ENCODE data around the gene HIP1R.

DNA sequence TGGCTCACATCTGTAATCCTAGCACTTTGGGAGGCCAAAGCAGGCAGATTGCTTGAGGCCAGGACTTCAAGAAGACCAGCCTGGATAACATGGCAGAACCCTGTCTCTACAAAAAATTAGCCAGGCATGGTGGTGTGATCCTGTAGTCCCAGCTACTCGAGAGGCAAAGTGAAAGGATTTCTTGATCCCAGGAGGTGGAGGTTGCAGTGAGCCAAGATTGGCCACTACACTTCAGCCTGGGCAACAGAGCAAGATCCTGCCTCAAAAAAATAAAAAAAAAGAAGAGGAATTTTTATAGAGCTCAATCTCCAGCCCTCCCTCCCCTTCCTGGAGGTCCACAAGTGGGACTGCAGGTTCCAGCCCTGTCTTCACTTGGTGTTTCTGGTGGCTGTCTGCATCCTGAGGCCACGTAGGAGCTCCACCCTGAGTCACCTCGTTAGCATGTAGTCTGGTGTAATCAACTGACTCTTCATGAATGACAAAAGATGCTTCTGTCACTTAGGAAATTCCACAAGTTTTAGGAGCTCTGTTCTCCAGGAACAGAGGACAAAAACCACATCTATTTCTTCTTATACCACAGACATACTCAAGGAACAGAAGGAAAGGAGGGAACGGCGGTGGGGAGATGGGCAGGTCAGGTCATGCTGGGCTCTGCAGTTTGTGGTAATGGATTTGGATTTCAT is 44.7 kb upstream of the HIP1R start:
- TF ChIP-seq, protein P1, sequence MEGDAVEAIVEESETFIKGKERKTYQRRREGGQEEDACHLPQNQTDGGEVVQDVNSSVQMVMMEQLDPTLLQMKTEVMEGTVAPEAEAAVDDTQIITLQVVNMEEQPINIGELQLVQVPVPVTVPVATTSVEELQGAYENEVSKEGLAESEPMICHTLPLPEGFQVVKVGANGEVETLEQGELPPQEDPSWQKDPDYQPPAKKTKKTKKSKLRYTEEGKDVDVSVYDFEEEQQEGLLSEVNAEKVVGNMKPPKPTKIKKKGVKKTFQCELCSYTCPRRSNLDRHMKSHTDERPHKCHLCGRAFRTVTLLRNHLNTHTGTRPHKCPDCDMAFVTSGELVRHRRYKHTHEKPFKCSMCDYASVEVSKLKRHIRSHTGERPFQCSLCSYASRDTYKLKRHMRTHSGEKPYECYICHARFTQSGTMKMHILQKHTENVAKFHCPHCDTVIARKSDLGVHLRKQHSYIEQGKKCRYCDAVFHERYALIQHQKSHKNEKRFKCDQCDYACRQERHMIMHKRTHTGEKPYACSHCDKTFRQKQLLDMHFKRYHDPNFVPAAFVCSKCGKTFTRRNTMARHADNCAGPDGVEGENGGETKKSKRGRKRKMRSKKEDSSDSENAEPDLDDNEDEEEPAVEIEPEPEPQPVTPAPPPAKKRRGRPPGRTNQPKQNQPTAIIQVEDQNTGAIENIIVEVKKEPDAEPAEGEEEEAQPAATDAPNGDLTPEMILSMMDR (IDR thresholded peaks at IDR 0.05; ENCODE audit: borderline replicate concordance, extremely low read depth, low read length, poor library complexity, severe bottlenecking): no peak
- no peak for TF ChIP-seq EZH2 (IDR thresholded peaks at IDR 0.05; ENCODE audit: borderline replicate concordance, low read depth, low read length, severe bottlenecking)

Measured in DND-41 (cell line).